SU-DHL-6 (cell line): ENCODE measurements around the gene CEP19.

Experiments
- H2AFZ ChIP-seq: fragments of 200-600 bp; sonication (generic); 2 replicates; pipeline ENCODE4 v1.6.1; 2014; ENCODE audit warnings: low read depth, mild to moderate bottlenecking, moderate library complexity, mixed read lengths, antibody characterized with exemption, low read length; ENCODE audit not compliant: severe bottlenecking
- H3F3A ChIP-seq: fragments of 200-600 bp; shearing (Covaris generic); 2 replicates; pipeline ENCODE4 v1.6.0; 2016; ENCODE audit warnings: antibody characterized with exemption, mild to moderate bottlenecking; ENCODE audit not compliant: insufficient read depth
- H3K27ac ChIP-seq: fragments of 200-600 bp; sonication (generic); 2 replicates; pipeline ENCODE4 v1.5.1; 2016; ENCODE audit warnings: low read depth, mild to moderate bottlenecking, low read length, moderate library complexity, mixed read lengths
- H3K27me3 ChIP-seq: fragments of 200-600 bp; sonication (generic), shearing (Covaris generic); 2 replicates; pipeline ENCODE4 v1.6.0; 2014; ENCODE audit warnings: mild to moderate bottlenecking, low read length
- H3K36me3 ChIP-seq: fragments of 200-600 bp; sonication (generic); 2 replicates; pipeline ENCODE4 v1.6.1; 2014; ENCODE audit warnings: mild to moderate bottlenecking, low read length, mixed read lengths
- H3K4me2 ChIP-seq: fragments of 300-600, 200-600 bp; shearing (Covaris generic), sonication (generic); 2 replicates; pipeline ENCODE4 v1.6.0; 2014; ENCODE audit warnings: low read length, low read depth, mild to moderate bottlenecking; ENCODE audit not compliant: poor library complexity, severe bottlenecking
- H3K4me3 ChIP-seq: fragments of 200-600 bp; sonication (generic); 2 replicates; pipeline ENCODE4 v1.5.1; 2014; ENCODE audit warnings: antibody characterized with exemption, low read length, mild to moderate bottlenecking, mixed read lengths; ENCODE audit not compliant: insufficient read depth, poor library complexity, severe bottlenecking
- H3K79me2 ChIP-seq: fragments of 200-600 bp; sonication (generic); 2 replicates; pipeline ENCODE4 v1.6.1; 2014; ENCODE audit warnings: mild to moderate bottlenecking, low read length, moderate library complexity; ENCODE audit not compliant: insufficient read depth
- H3K9ac ChIP-seq: fragments of 200-600 bp; sonication (generic); 2 replicates; pipeline ENCODE4 v1.7.0; 2014; ENCODE audit warnings: mild to moderate bottlenecking, low read length
- H3K9me2 ChIP-seq: fragments of 200-600 bp; sonication (generic); replicated peaks from 2 replicates; pipeline ENCODE4 v1.6.1; 2014; ENCODE audit warnings: low read length; ENCODE audit not compliant: insufficient read depth
- H3K9me3 ChIP-seq: fragments of 200-600 bp; sonication (generic); 2 replicates; pipeline ENCODE4 v1.6.1; 2014; ENCODE audit warnings: low read length, mixed read lengths; ENCODE audit not compliant: insufficient read depth
- H4K20me1 ChIP-seq: fragments of 200-600 bp; sonication (generic); 2 replicates; pipeline ENCODE4 v1.6.1; 2014; ENCODE audit warnings: low read depth, mild to moderate bottlenecking, antibody characterized with exemption, low read length, moderate library complexity, mixed read lengths
- CTCF ChIP-seq: fragments of 200-600 bp; sonication (generic); IDR thresholded peaks from one replicate; pipeline ENCODE4 v1.5.1; 2017; ENCODE audit warnings: antibody characterized with exemption, mild to moderate bottlenecking, low read length, moderate library complexity; ENCODE audit not compliant: insufficient read depth, poor library complexity, severe bottlenecking
- EZH2phosphoT487 ChIP-seq: fragments of 200-600 bp; sonication (generic), shearing (Covaris generic); conservative IDR thresholded peaks from 2 replicates; pipeline ENCODE4 v1.6.1; 2018; ENCODE audit warnings: mild to moderate bottlenecking, antibody characterized with exemption, low read length, moderate library complexity, mixed read lengths

The CEP19 gene

GRCh38 chr3:196659901-196660351 lies 52.1 kb downstream of the CEP19 start:
- Histone ChIP-seq H3K9me3 (no peaks in the 10 kb centered on the region), H3K27me3 (no peaks in the 10 kb centered on the region), H3K79me2 (no peaks in the 10 kb centered on the region), H2AFZ (no peak overlapping the region), H3K4me3 (no peak overlapping the region), H3K36me3 (no peaks in the 10 kb centered on the region), H3K27ac (no peak overlapping the region), H3K9me2 (no peaks in the 10 kb centered on the region), H4K20me1 (no peaks in the 10 kb centered on the region), H3F3A (no peaks in the 10 kb centered on the region), H3K4me2 (no peak overlapping the region), H3K9ac (no peak overlapping the region)
- TF ChIP-seq CTCF (no peak), EZH2phosphoT487 (no peak)
